HepG2 (cell line): ENCODE results near the gene LASP1. TPM values are rescaled to one million over a fixed set of nuclear protein-coding genes. Genes with fewer than 3 reads are reported as not detected.
A peak's percentile ranks its signal among the peaks of the same experiment; 100 is the strongest.

Experiments
- ATF1 ChIP-seq: IDR thresholded peaks from 2 replicates; pipeline ENCODE4 v1.6.1; 2016; ENCODE audit warnings: mild to moderate bottlenecking, control low read depth
- CBFB ChIP-seq: sonication (generic); formaldehyde crosslinking; IDR thresholded peaks from 2 replicates; pipeline ENCODE4 v1.4.0; 2020; ENCODE audit warnings: missing genetic modification reagents
- CENPBD1 ChIP-seq: sonication (generic); formaldehyde crosslinking; IDR thresholded peaks from 2 replicates; pipeline ENCODE4 v1.8.0; 2022; ENCODE audit warnings: missing genetic modification reagents, low read depth, mild to moderate bottlenecking, borderline replicate concordance
- CHCHD3 ChIP-seq: sonication (generic); formaldehyde crosslinking; IDR thresholded peaks from 2 replicates; pipeline ENCODE4 v1.8.0; 2022; ENCODE audit warnings: mild to moderate bottlenecking, missing genetic modification reagents, moderate library complexity
- EP300 ChIP-seq, 3 experiments: sonication (generic) in 1 of 3; formaldehyde crosslinking in 1 of 3; IDR thresholded peaks; 2 replicates each; pipeline versions ENCODE4 v1.5.1 to v1.6.1; 2011 to 2020; ENCODE audit warnings: low read depth in 2 of 3, low read length in 2 of 3, borderline replicate concordance in 1 of 3, improper control_type of control experiment in 1 of 3, mild to moderate bottlenecking in 1 of 3, missing genetic modification reagents in 1 of 3, moderate library complexity in 1 of 3
- MATR3 ChIP-seq: sonication (generic); formaldehyde crosslinking; IDR thresholded peaks from 2 replicates; pipeline ENCODE4 v1.4.0; 2020; ENCODE audit warnings: missing genetic modification reagents
- NFATC3 ChIP-seq: sonication (generic); formaldehyde crosslinking; IDR thresholded peaks from 2 replicates; pipeline ENCODE4 v1.5.1; 2020; ENCODE audit warnings: mild to moderate bottlenecking, missing genetic modification reagents
- NFRKB ChIP-seq: fragments of 450-650 bp; IDR thresholded peaks from 2 replicates; pipeline ENCODE4 v1.6.1; 2017
- NRL ChIP-seq: sonication (generic); formaldehyde crosslinking; IDR thresholded peaks from 2 replicates; pipeline ENCODE4 v1.5.0; 2020; ENCODE audit warnings: missing genetic modification reagents, mild to moderate bottlenecking, moderate library complexity, borderline replicate concordance
- SALL1 ChIP-seq: sonication (generic); formaldehyde crosslinking; IDR thresholded peaks from 2 replicates; pipeline ENCODE4 v1.8.0; 2022; ENCODE audit warnings: mild to moderate bottlenecking, missing genetic modification reagents
- SRY ChIP-seq: sonication (generic); formaldehyde crosslinking; IDR thresholded peaks from 2 replicates; pipeline ENCODE4 v1.8.0; 2022; ENCODE audit warnings: mild to moderate bottlenecking, missing genetic modification reagents
- ZHX1 ChIP-seq: sonication (generic); formaldehyde crosslinking; IDR thresholded peaks from 2 replicates; pipeline ENCODE4 v1.8.1; 2022; ENCODE audit warnings: low read depth, mild to moderate bottlenecking, missing genetic modification reagents
- ZNF354B ChIP-seq: sonication (generic); formaldehyde crosslinking; IDR thresholded peaks from 2 replicates; pipeline ENCODE4 v1.8.0; 2022; ENCODE audit warnings: mild to moderate bottlenecking, missing genetic modification reagents
- ZNF513 ChIP-seq: sonication (generic); formaldehyde crosslinking; conservative IDR thresholded peaks from 2 replicates; pipeline ENCODE4 v1.5.0; 2020; ENCODE audit warnings: missing genetic modification reagents
- ZNF549 ChIP-seq: sonication (generic); formaldehyde crosslinking; IDR thresholded peaks from 2 replicates; pipeline ENCODE4 v1.5.0; 2020; ENCODE audit warnings: missing genetic modification reagents
- ZNF607 ChIP-seq: sonication (generic); formaldehyde crosslinking; IDR thresholded peaks from 2 replicates; pipeline ENCODE4 v1.5.1; 2020; ENCODE audit warnings: missing genetic modification reagents, mild to moderate bottlenecking, borderline replicate concordance
- ZNF616 ChIP-seq: sonication (generic); formaldehyde crosslinking; IDR thresholded peaks from 2 replicates; pipeline ENCODE4 v1.5.0; 2020; ENCODE audit warnings: low read depth, mild to moderate bottlenecking, missing genetic modification reagents
- ZNF687 ChIP-seq: sonication (generic); formaldehyde crosslinking; IDR thresholded peaks from 2 replicates; pipeline ENCODE4 v1.5.1; 2020; ENCODE audit warnings: mild to moderate bottlenecking, missing genetic modification reagents, moderate library complexity
- ZSCAN29 ChIP-seq: sonication (generic); formaldehyde crosslinking; conservative IDR thresholded peaks from 2 replicates; pipeline ENCODE4 v1.4.0; 2020; ENCODE audit warnings: mild to moderate bottlenecking, missing genetic modification reagents
- polyA plus RNA-seq, 8 experiments: library from polyadenylated mRNA; depleted of rRNA in 3 of 8; stranded (reverse) in 7 of 8; unstranded in 1 of 8; fragments of >200 nt; fragmentation: Illumina TruSeq in 4 of 8; extraction: Trizol in 4 of 8; gene quantifications; 2 replicates each; pipeline versions ENCODE4 v1.2.1 to v1.2.3, GENCODE V29; 2011 to 2016; ENCODE audit warnings: low read depth in 4 of 8, missing spikeins in 1 of 8, mixed read lengths in 1 of 8; ENCODE audit not compliant: insufficient read depth in 1 of 8
- total RNA-seq, 5 experiments: library from RNA; depleted of rRNA; stranded (reverse); fragments of >200 nt; fragmentation: Illumina TruSeq; extraction: Trizol; gene quantifications; 2 replicates each; pipeline ENCODE4 v1.2.3, GENCODE V29; 2016; ENCODE audit warnings: low read depth in 1 of 5

Gene LASP1
- total and polyA plus RNA-seq, 2 of the 13 experiments (the other 11 are each of a cell fraction or from before 2014, with no cell fraction given) = 70.1 to 97.0 TPM

GRCh38 chr17:38871247-38872015, 1.6 kb downstream of the LASP1 start (continued):
- TF ChIP-seq MATR3 (CRISPR knock-in tag) = no peak
- peak; percentile 89 for TF ChIP-seq ZSCAN29 (CRISPR knock-in tag)
- peak; percentile 8; the same call in 1 of the 2 replicates for TF ChIP-seq NRL (CRISPR knock-in tag)
- TF ChIP-seq ZHX1 (CRISPR knock-in tag) = no peak
- no peak for TF ChIP-seq ZNF549 (CRISPR knock-in tag)
- no peak for TF ChIP-seq NFRKB
- 0 out of 2 replicates have a peak, but pooled peaks have one; percentile 45 for TF ChIP-seq ZNF354B (CRISPR knock-in tag)
- TF ChIP-seq ZNF607 (CRISPR knock-in tag) = peak; percentile 61
- TF ChIP-seq CENPBD1 (CRISPR knock-in tag) = no peak
- no peak for TF ChIP-seq NFATC3
- peak; percentile 53 for TF ChIP-seq ZNF687
- no peak for TF ChIP-seq CHCHD3
- TF ChIP-seq CBFB = no peak
- no peak; the same call in 1 of the 2 replicates for TF ChIP-seq ATF1
- TF ChIP-seq SRY = no peak
- no peak for TF ChIP-seq ZNF513 (CRISPR knock-in tag)
- peak; percentile 84 to 89 for TF ChIP-seq EP300 (IDR thresholded peaks at IDR 0.05; ENCODE audit: low read depth in 2 of 2, low read length in 2 of 2)
- TF ChIP-seq EP300 (CRISPR knock-in tag; IDR thresholded peaks at IDR 0.05; ENCODE audit: borderline replicate concordance) = peak; percentile 82; the same call in 1 of the 2 replicates
- TF ChIP-seq ZNF616 (CRISPR knock-in tag) = 0 out of 2 replicates have a peak, but pooled peaks have one; percentile 9
- TF ChIP-seq SALL1 (CRISPR knock-in tag) = peak; percentile 85
